Mesenchymal stem cell (in vitro differentiated cells and primary cell): ENCODE data around the gene KDM4B.
A peak's percentile ranks its signal among the peaks of the same experiment; 100 is the strongest.

ENCODE experiments used
- DNase-seq: peaks from one replicate; pipeline ENCODE4 v3.0.0-alpha.2; 2013
- H2AFZ ChIP-seq: one replicate; pipeline ENCODE4 v1.6.1; 2013; ENCODE audit warnings: low read depth, mild to moderate bottlenecking, control low read depth, inconsistent platforms, low read length, moderate library complexity
- H2AK5ac ChIP-seq: 2 replicates; pipeline ENCODE4 v1.6.1; 2013; ENCODE audit warnings: low read length, moderate library complexity, mild to moderate bottlenecking, inconsistent platforms; ENCODE audit not compliant: severe bottlenecking
- H2BK120ac ChIP-seq: one replicate; pipeline ENCODE4 v1.6.1; 2013; ENCODE audit warnings: low read depth, mild to moderate bottlenecking, inconsistent platforms, low read length, moderate library complexity
- H2BK12ac ChIP-seq, 2 experiments: one replicate each; pipeline ENCODE4 v1.6.1; 2013; ENCODE audit warnings: inconsistent platforms in 2 of 2, low read length in 2 of 2, mild to moderate bottlenecking in 2 of 2, moderate library complexity in 2 of 2, control low read depth in 1 of 2
- H2BK15ac ChIP-seq: one replicate; pipeline ENCODE4 v1.6.1; 2013; ENCODE audit warnings: mild to moderate bottlenecking, low read depth, inconsistent platforms; ENCODE audit not compliant: poor library complexity, severe bottlenecking
- H2BK5ac ChIP-seq: 2 replicates; pipeline ENCODE4 v1.6.1; 2013; ENCODE audit warnings: low read depth, mild to moderate bottlenecking, low read length, control low read depth, inconsistent platforms; ENCODE audit not compliant: poor library complexity, severe bottlenecking
- H3K14ac ChIP-seq, 2 experiments: one replicate each; pipeline ENCODE4 v1.6.1; 2013; ENCODE audit warnings: inconsistent platforms in 2 of 2, low read length in 2 of 2, control low read depth in 1 of 2, mild to moderate bottlenecking in 1 of 2, moderate library complexity in 1 of 2
- H3K18ac ChIP-seq, 2 experiments: one replicate each; pipeline ENCODE4 v1.6.1; 2013; ENCODE audit warnings: inconsistent platforms in 2 of 2, low read length in 2 of 2, control low read depth in 1 of 2, low read depth in 1 of 2, mild to moderate bottlenecking in 1 of 2
- H3K23ac ChIP-seq, 2 experiments: one replicate each; pipeline ENCODE4 v1.6.1; 2013; ENCODE audit warnings: inconsistent platforms in 2 of 2, low read length in 2 of 2, mild to moderate bottlenecking in 2 of 2, moderate library complexity in 2 of 2, control low read depth in 1 of 2
- H3K27ac ChIP-seq: 2 replicates; pipeline ENCODE4 v1.5.1; 2013; ENCODE audit warnings: mild to moderate bottlenecking, moderate library complexity, low read length, control low read depth, inconsistent platforms; ENCODE audit not compliant: poor library complexity, severe bottlenecking
- H3K27me3 ChIP-seq, 2 experiments: 2 replicates each; pipeline versions ENCODE4 v1.6.1 to v1.7.0; 2013; ENCODE audit warnings: low read length in 2 of 2, mild to moderate bottlenecking in 2 of 2, moderate library complexity in 2 of 2, control low read depth in 1 of 2, inconsistent platforms in 1 of 2; ENCODE audit not compliant: control insufficient read depth in 1 of 2, insufficient read depth in 1 of 2
- H3K36me3 ChIP-seq, 2 experiments: 2 replicates each; pipeline versions ENCODE4 v1.6.1 to v1.7.0; 2013; ENCODE audit warnings: low read length in 2 of 2, control low read depth in 1 of 2, inconsistent platforms in 1 of 2, low read depth in 1 of 2, mild to moderate bottlenecking in 1 of 2; ENCODE audit not compliant: insufficient read depth in 2 of 2, control insufficient read depth in 1 of 2
- H3K4ac ChIP-seq, 2 experiments: one replicate each; pipeline ENCODE4 v1.6.1; 2013; ENCODE audit warnings: inconsistent platforms in 2 of 2, low read length in 2 of 2, mild to moderate bottlenecking in 2 of 2, moderate library complexity in 2 of 2, control low read depth in 1 of 2, low read depth in 1 of 2
- H3K4me1 ChIP-seq: 2 replicates; pipeline ENCODE4 v1.6.1; 2013; ENCODE audit warnings: low read depth, low read length, control low read depth; ENCODE audit not compliant: control insufficient read depth, insufficient read depth
- H3K4me2 ChIP-seq: 2 replicates; pipeline ENCODE4 v1.6.1; 2013; ENCODE audit warnings: low read length, mild to moderate bottlenecking, inconsistent platforms; ENCODE audit not compliant: poor library complexity, severe bottlenecking
- H3K4me3 ChIP-seq, 2 experiments: 2 replicates each; pipeline versions ENCODE4 v1.5.1 to v1.7.0; 2013; ENCODE audit warnings: low read length in 2 of 2, mild to moderate bottlenecking in 2 of 2, control low read depth in 1 of 2, low read depth in 1 of 2; ENCODE audit not compliant: insufficient read depth in 1 of 2
- H3K79me1 ChIP-seq: replicated peaks from 2 replicates; pipeline ENCODE4 v1.6.1; 2013; ENCODE audit warnings: mild to moderate bottlenecking, control low read depth, low read length, inconsistent platforms; ENCODE audit not compliant: poor library complexity, severe bottlenecking
- H3K9ac ChIP-seq: 2 replicates; pipeline ENCODE4 v1.7.0; 2013; ENCODE audit warnings: mild to moderate bottlenecking, low read length, moderate library complexity
- H3K9me3 ChIP-seq: 2 replicates; pipeline ENCODE4 v1.7.0; 2013; ENCODE audit warnings: mild to moderate bottlenecking, low read length; ENCODE audit not compliant: control insufficient read depth
- H4K8ac ChIP-seq: one replicate; pipeline ENCODE4 v1.6.1; 2013; ENCODE audit warnings: inconsistent platforms, mild to moderate bottlenecking, low read length, moderate library complexity
- H4K91ac ChIP-seq: one replicate; pipeline ENCODE4 v1.6.1; 2013; ENCODE audit warnings: mild to moderate bottlenecking, low read length, inconsistent platforms
- WGBS: methylation state at CpG from one replicate; pipeline ENCODE4 v1.1.7; 2013; ENCODE audit warnings: mixed read lengths; 5-methylcytosine and 5-hydroxymethylcytosine counted together

KDM4B gene

DNA sequence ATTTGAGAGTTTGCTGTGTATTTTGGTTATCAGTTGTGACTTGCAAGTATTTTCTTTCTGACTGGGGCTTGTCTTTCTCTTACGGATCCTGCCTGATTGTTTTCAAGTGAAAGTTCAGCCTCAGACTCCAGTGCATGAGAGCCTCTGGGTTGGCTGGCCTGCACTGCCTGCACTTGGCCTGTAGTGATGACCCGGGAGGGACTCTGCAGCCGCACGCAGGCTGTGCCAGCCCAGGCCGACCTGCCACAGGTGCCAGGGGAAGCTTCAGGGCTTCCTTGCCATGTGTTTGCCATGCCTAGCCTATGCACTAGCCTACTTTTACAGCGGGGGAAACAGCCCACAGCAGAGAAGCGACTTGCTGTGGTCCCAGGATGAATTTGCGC lies 77.0 kb downstream of the KDM4B start:
- H2BK15ac ChIP-seq = no peak overlapping the region
- peak overlapping the region; percentile 62 for H2AK5ac ChIP-seq
- WGBS = 92% methylated on average over 8 of the region's 8 CpGs
- H3K4me2 ChIP-seq = no peak overlapping the region
- peaks cover 38 to 57% of the 10 kb centered on the region in 2 experiments for H3K36me3 ChIP-seq
- no peak overlapping the region for H3K14ac ChIP-seq
- peaks cover 44% of the 10 kb centered on the region for H3K4me1 ChIP-seq
- peak overlapping the region; percentile 35 for H4K8ac ChIP-seq
- peak overlapping the region in 1 of 2 experiments; percentile 32 for H3K23ac ChIP-seq
- H3K9me3 ChIP-seq = no peaks in the 10 kb centered on the region
- H3K79me1 ChIP-seq = peaks cover 45% of the 10 kb centered on the region
- no peak overlapping the region for H2BK5ac ChIP-seq
- H2BK12ac ChIP-seq = no peak overlapping the region
- no peak overlapping the region for H3K27ac ChIP-seq
- peak overlapping the region in 1 of 2 experiments; percentile 5 for H3K4ac ChIP-seq
- H3K4me3 ChIP-seq = no peak overlapping the region
- peak overlapping the region; percentile 29 for H3K9ac ChIP-seq
- H3K18ac ChIP-seq = peak overlapping the region in 1 of 2 experiments; percentile 72
- no peaks in the 10 kb centered on the region for H3K27me3 ChIP-seq
- H4K91ac ChIP-seq = no peak overlapping the region
- H2AFZ ChIP-seq = no peak overlapping the region
- H2BK120ac ChIP-seq = no peak overlapping the region
- DNase-seq = no peak

DNA sequence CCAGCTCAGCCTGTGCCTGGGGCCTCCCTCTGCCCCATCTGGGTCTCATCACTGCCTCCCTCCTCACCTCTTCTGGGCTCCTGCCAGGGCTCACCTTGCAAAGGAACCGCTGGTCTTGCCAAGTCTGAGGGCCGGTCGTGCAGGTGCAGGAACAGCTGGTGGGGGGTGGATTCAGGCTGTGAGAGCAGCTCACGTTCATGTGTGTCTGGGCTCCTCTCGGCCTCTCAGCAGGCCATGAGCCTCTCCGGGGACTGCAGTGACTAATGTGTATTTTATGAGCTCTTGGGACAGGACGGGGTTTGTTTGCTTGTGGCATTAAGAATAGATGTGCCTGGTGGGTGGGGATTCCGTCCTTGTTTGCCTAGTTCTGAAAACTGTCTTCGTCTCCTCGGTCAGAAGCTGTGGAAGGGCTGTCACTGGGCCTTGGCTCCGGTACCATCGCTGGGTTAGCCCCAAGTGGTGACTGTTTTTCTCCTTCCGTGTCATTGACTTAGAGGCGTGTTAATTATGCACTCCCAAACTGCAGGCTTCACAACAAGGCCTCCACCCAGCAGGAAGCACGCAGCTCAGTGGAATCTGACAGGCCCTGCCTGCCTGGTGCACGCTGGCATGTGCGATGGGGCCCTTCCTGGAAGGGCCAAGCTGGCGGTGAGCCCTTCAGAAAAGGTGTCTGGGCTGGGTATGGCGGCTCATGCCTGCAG lies 77.6 kb downstream of the KDM4B start:
- H4K8ac ChIP-seq = peak overlapping the region; percentile 72
- 37% methylated on average over 19 of the region's 19 CpGs for WGBS
- H2BK5ac ChIP-seq = no peak overlapping the region
- H3K9me3 ChIP-seq = no peaks in the 10 kb centered on the region
- H3K23ac ChIP-seq = peak overlapping the region in 1 of 2 experiments; percentile 46
- no peak overlapping the region for H2AK5ac ChIP-seq
- H3K14ac ChIP-seq = no peak overlapping the region
- no peak overlapping the region for H2BK12ac ChIP-seq
- peak overlapping the region; percentile 57 for H2BK15ac ChIP-seq
- H3K27me3 ChIP-seq = no peaks in the 10 kb centered on the region
- peak overlapping the region in 1 of 2 experiments; percentile 35 for H3K18ac ChIP-seq
- no peak overlapping the region for H3K4me3 ChIP-seq
- peaks cover 44% of the 10 kb centered on the region for H3K4me1 ChIP-seq
- DNase-seq = peak; percentile 84
- H3K4me2 ChIP-seq = no peak overlapping the region
- H4K91ac ChIP-seq = no peak overlapping the region
- no peak overlapping the region for H2BK120ac ChIP-seq
- H3K79me1 ChIP-seq = peaks cover 45% of the 10 kb centered on the region
- H3K36me3 ChIP-seq = peaks cover 33 to 57% of the 10 kb centered on the region in 2 experiments
- H3K27ac ChIP-seq = peak overlapping the region; percentile 60
- no peak overlapping the region for H2AFZ ChIP-seq
- peak overlapping the region; percentile 29 for H3K9ac ChIP-seq
- H3K4ac ChIP-seq = peak overlapping the region in 1 of 2 experiments; percentile 35

DNA sequence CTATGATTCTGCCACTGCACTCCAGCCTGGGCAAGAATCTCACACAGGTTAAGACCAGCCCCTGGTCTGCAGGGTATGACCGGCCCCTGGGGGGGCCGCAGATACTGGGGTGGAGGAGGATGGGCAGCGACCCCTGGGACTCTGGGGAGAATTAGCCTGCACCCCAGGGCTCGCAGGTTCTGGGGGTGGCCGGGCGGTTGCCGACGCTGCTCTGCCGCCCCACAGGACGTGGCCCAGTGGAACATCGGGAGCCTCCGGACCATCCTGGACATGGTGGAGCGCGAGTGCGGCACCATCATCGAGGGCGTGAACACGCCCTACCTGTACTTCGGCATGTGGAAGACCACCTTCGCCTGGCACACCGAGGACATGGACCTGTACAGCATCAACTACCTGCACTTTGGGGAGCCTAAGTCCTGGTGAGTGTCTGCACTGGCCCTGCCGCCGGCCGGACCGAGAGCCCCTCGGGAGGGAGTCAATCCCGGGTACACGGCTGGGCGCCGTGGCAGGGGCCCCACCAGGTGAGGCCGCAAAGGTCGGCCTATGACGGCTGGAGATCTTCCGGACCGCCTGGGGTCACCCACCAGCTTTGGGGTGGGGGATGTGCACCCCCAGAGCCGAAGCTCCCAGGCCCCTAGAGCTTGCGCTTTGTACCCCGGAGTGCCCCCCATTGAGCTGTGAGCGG lies 78.5 kb downstream of the KDM4B start:
- Histone ChIP-seq H3K4me3 (no peak overlapping the region), H3K18ac (no peak overlapping the region), H3K9me3 (no peaks in the 10 kb centered on the region), H2BK15ac (no peak overlapping the region), H2BK12ac (no peak overlapping the region), H3K9ac (no peak overlapping the region), H3K14ac (no peak overlapping the region), H3K4ac (no peak overlapping the region), H3K4me2 (no peak overlapping the region), H4K8ac (peak overlapping the region; percentile 61), H3K27ac (peak overlapping the region; percentile 60), H2AFZ (no peak overlapping the region), H3K4me1 (peaks cover 41% of the 10 kb centered on the region), H2BK120ac (no peak overlapping the region), H4K91ac (no peak overlapping the region), H3K23ac (no peak overlapping the region), H3K27me3 (no peaks in the 10 kb centered on the region), H2AK5ac (no peak overlapping the region), H2BK5ac (no peak overlapping the region), H3K36me3 (peaks cover 32 to 60% of the 10 kb centered on the region in 2 experiments), H3K79me1 (peaks cover 47% of the 10 kb centered on the region)
- WGBS = 97% methylated on average over 38 of the region's 39 CpGs
- no peak for DNase-seq

DNA sequence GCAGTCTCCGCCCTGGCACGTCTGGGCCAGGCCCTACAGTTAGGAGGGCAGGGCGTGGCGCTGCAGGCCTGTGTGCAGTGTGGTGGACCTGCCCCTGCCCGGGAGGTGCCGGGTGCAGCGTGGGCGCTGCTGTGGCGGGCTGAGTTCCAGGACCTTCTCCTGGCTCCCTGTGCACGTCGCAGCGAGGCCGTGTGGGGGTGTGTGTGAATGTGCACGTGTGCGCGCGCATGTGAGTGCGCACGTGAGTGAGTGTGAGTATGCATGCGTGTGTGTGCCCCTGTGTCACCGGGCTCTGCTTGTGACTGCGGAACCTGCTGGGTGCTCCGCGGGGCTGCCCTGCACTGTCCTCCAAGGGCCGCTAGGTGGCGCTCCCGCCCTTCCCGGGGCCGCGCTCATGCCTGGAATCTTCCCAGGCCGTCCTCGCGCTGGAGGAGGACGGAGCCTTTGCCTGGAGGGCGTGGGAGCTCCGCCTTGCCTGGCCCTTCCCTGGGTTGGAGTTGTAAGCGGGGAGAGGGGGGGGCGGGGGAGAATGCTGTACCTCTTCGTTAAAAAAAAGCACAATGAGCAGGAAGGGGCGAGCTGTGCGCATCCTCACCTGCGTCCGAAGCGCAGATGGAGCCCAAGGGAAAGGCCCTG lies 79.3 kb downstream of the KDM4B start:
- H3K27me3 ChIP-seq = no peaks in the 10 kb centered on the region
- H2BK12ac ChIP-seq = peak overlapping the region in 1 of 2 experiments; percentile 73
- peak overlapping the region; percentile 36 for H2AK5ac ChIP-seq
- H3K9me3 ChIP-seq = no peaks in the 10 kb centered on the region
- 35% methylated on average over 33 of the region's 44 CpGs for WGBS
- H3K9ac ChIP-seq = peak overlapping the region; percentile 51
- H2AFZ ChIP-seq = no peak overlapping the region
- H3K14ac ChIP-seq = peak overlapping the region in 1 of 2 experiments; percentile 94
- H3K4ac ChIP-seq = no peak overlapping the region
- no peak overlapping the region for H3K23ac ChIP-seq
- DNase-seq = peak; percentile 74
- peak overlapping the region; percentile 89 for H4K8ac ChIP-seq
- no peak overlapping the region for H2BK5ac ChIP-seq
- H3K4me2 ChIP-seq = peak overlapping the region; percentile 46
- peaks cover 25 to 60% of the 10 kb centered on the region in 2 experiments for H3K36me3 ChIP-seq
- H4K91ac ChIP-seq = peak overlapping the region; percentile 30
- H3K18ac ChIP-seq = peak overlapping the region in 1 of 2 experiments; percentile 84
- peak overlapping the region in 1 of 2 experiments; percentile 60 for H3K4me3 ChIP-seq
- H3K79me1 ChIP-seq = peaks cover 51% of the 10 kb centered on the region
- H3K27ac ChIP-seq = peak overlapping the region; percentile 44
- no peak overlapping the region for H2BK120ac ChIP-seq
- H2BK15ac ChIP-seq = no peak overlapping the region
- H3K4me1 ChIP-seq = peaks cover 40% of the 10 kb centered on the region
